OCI-M1 (cell line): ENCODE measurements around the gene AQP12B.

Source experiments
- DNase-seq: peaks from one replicate; lab custom pipeline; 2025; lab: John Stamatoyannopoulos, UW

Gene AQP12B

GRCh38 chr2:240717681-240718581, 35.2 kb upstream of the AQP12B start:
- DNase-seq, result no peak

GRCh38 chr2:240717181-240717641, 34.5 kb upstream of the AQP12B start:
- DNase-seq, result no peak

GRCh38 chr2:240716130-240716798, 33.6 kb upstream of the AQP12B start:
- DNase-seq, result no peak

GRCh38 chr2:240714747-240715725, 32.4 kb upstream of the AQP12B start:
- no peak for DNase-seq

GRCh38 chr2:240713928-240714746, 31.5 kb upstream of the AQP12B start:
- no peak for DNase-seq

GRCh38 chr2:240713071-240713927, 30.6 kb upstream of the AQP12B start:
- DNase-seq, result no peak

- no peak for DNase-seq
Measured at GRCh38 chr2:240712121-240712520, 29.4 kb upstream of the AQP12B start.

GRCh38 chr2:240711701-240712100, 29.0 kb upstream of the AQP12B start:
- DNase-seq, result no peak

- no peak for DNase-seq
Measured at GRCh38 chr2:240711296-240711695, 28.6 kb upstream of the AQP12B start.

- DNase-seq, result no peak
Measured at GRCh38 chr2:240708457-240708856, 25.8 kb upstream of the AQP12B start.

- no peak for DNase-seq
Measured at GRCh38 chr2:240707821-240708220, 25.1 kb upstream of the AQP12B start.

- no peak for DNase-seq
Measured at GRCh38 chr2:240707043-240707756, 24.5 kb upstream of the AQP12B start.

GRCh38 chr2:240705204-240705791, 22.6 kb upstream of the AQP12B start:
- no peak for DNase-seq

- no peak for DNase-seq
Measured at GRCh38 chr2:240704651-240705050, 22.0 kb upstream of the AQP12B start.

- no peak for DNase-seq
Measured at GRCh38 chr2:240703417-240704341, 21.0 kb upstream of the AQP12B start.

- no peak for DNase-seq
Measured at GRCh38 chr2:240702640-240703011, 19.9 kb upstream of the AQP12B start.

GRCh38 chr2:240701736-240702639, 19.3 kb upstream of the AQP12B start:
- DNase-seq, result no peak
